A549 (cell line): ENCODE data around the gene ACTG2. TPM values are rescaled to one million over a fixed set of nuclear protein-coding genes. Genes with fewer than 3 reads are reported as not detected.

Experiments used
- ATAC-seq, 2 experiments: fragments of 200-7000 bp in 1 of 2; fragments of >200 bp in 1 of 2; cut with Nextera tagmentation in 1 of 2; cut with Tn5 transposase in 1 of 2; 3 replicates each; pipeline versions ENCODE4 v1.8.0 to v1.9.1; 2018 to 2020; ENCODE audit warnings: mild to moderate bottlenecking in 1 of 2, moderate library complexity in 1 of 2
- CTCF ChIA-PET: fragments of 300-600 bp; sonication (Branson Sonifier 250); formaldehyde crosslinking; extraction: SDS; loops from one replicate; lab custom pipeline; 2021; ENCODE audit warnings: antibody characterized with exemption, inconsistent platforms; lab: Yijun Ruan, JAX
- POLR2A ChIA-PET: fragments of 350-600 bp; formaldehyde crosslinking; extraction: SDS; loops from one replicate; lab custom pipeline; 2021; ENCODE audit warnings: antibody characterized with exemption, inconsistent platforms; lab: Yijun Ruan, JAX
- DNase-seq, 2 experiments: peaks; one replicate each; pipeline versions ENCODE4 v3.0.0 to v3.0.0-alpha.2; 2011 to 2016; ENCODE audit warnings: low read depth in 1 of 2, low spot score in 1 of 2
- FAIRE-seq: peaks from 2 replicates; lab custom pipeline; 2011; peaks lifted over from hg19 to GRCh38; lab: Jason Lieb, UNC
- H3K27ac ChIP-seq, 2 experiments: fragments of >200 bp; sonication (Bioruptor Twin); formaldehyde crosslinking; 3 replicates each; pipeline ENCODE4 v1.5.1; 2016 to 2017
- H3K4me1 ChIP-seq: fragments of >200 bp; sonication (Bioruptor Twin); formaldehyde crosslinking; 3 replicates; pipeline ENCODE4 v1.6.1; 2016
- H3K4me2 ChIP-seq: fragments of >200 bp; sonication (Bioruptor Twin); formaldehyde crosslinking; 3 replicates; pipeline ENCODE4 v1.6.1; 2016
- H3K4me3 ChIP-seq: fragments of >200 bp; sonication (Bioruptor Twin); formaldehyde crosslinking; 3 replicates; pipeline ENCODE4 v1.5.1; 2016
- H3K9me3 ChIP-seq: fragments of >200 bp; sonication (Bioruptor Twin); formaldehyde crosslinking; 3 replicates; pipeline ENCODE4 v1.6.1; 2016
- BCL3 ChIP-seq: fragments of >200 bp; sonication (Bioruptor Twin); formaldehyde crosslinking; IDR thresholded peaks from 3 replicates; pipeline ENCODE4 v1.6.1; 2016
- CBX8 ChIP-seq: fragments of 200-600 bp; sonication (generic); IDR thresholded peaks from 2 replicates; pipeline ENCODE4 v1.6.1; 2016
- CHD2 ChIP-seq: fragments of 150-350 bp; IDR thresholded peaks from 2 replicates; pipeline ENCODE4 v1.6.1; 2014; ENCODE audit warnings: low read length; ENCODE audit not compliant: partially characterized antibody
- CHD4 ChIP-seq: fragments of 200-600 bp; sonication (generic); IDR thresholded peaks from 2 replicates; pipeline ENCODE4 v1.6.1; 2016; ENCODE audit warnings: antibody characterized with exemption, mild to moderate bottlenecking, borderline replicate concordance
- E2F6 ChIP-seq: IDR thresholded peaks from 2 replicates; pipeline ENCODE4 v1.6.1; 2012; ENCODE audit warnings: low read depth, borderline replicate concordance
- EHF ChIP-seq: fragments of 250-450 bp; sonication (Bioruptor Pico); IDR thresholded peaks from 2 replicates; pipeline ENCODE4 v1.5.0; 2020; ENCODE audit warnings: mild to moderate bottlenecking
- ELK1 ChIP-seq: fragments of 150-350 bp; IDR thresholded peaks from 2 replicates; pipeline ENCODE4 v1.6.1; 2014; ENCODE audit warnings: low read depth, mild to moderate bottlenecking, low read length
- ESRRA ChIP-seq: fragments of 150-350 bp; IDR thresholded peaks from 2 replicates; pipeline ENCODE4 v1.6.1; 2014; ENCODE audit warnings: mild to moderate bottlenecking, low read length, borderline replicate concordance
- FOSB ChIP-seq: fragments of 250-450 bp; sonication (Bioruptor Pico); IDR thresholded peaks from 2 replicates; pipeline ENCODE4 v1.5.0; 2020; ENCODE audit warnings: mild to moderate bottlenecking, moderate library complexity
- FOSL2 ChIP-seq, 2 experiments: fragments of 450-650 bp in 1 of 2; fragments of >200 bp in 1 of 2; sonication (Bioruptor Twin) in 1 of 2; formaldehyde crosslinking; IDR thresholded peaks; 2 replicates each; pipeline versions ENCODE4 v1.5.0 to v1.6.1; 2016 to 2020; ENCODE audit warnings: mild to moderate bottlenecking in 1 of 2, moderate library complexity in 1 of 2
- FOXS1 ChIP-seq: fragments of 250-450 bp; sonication (Bioruptor Pico); IDR thresholded peaks from 2 replicates; pipeline ENCODE4 v1.5.0; 2020; ENCODE audit warnings: mild to moderate bottlenecking, moderate library complexity
- GATA3 ChIP-seq: IDR thresholded peaks from 2 replicates; pipeline ENCODE4 v1.6.1; 2012; ENCODE audit warnings: borderline replicate concordance
- HOXA7 ChIP-seq: fragments of 250-450 bp; sonication (Bioruptor Pico); IDR thresholded peaks from 2 replicates; pipeline ENCODE4 v1.5.0; 2020; ENCODE audit warnings: mild to moderate bottlenecking, moderate library complexity
- HOXB5 ChIP-seq: fragments of 250-450 bp; sonication (Bioruptor Pico); IDR thresholded peaks from 2 replicates; pipeline ENCODE4 v1.5.0; 2020; ENCODE audit warnings: mild to moderate bottlenecking, moderate library complexity
- KDM1A ChIP-seq: fragments of 200-600 bp; sonication (generic); IDR thresholded peaks from 2 replicates; pipeline ENCODE4 v1.6.1; 2016; ENCODE audit warnings: low read depth, mild to moderate bottlenecking
- MAFK ChIP-seq: fragments of 450-650 bp; IDR thresholded peaks from 2 replicates; pipeline ENCODE4 v1.6.1; 2014; ENCODE audit not compliant: partially characterized antibody
- MAZ ChIP-seq: fragments of 150-350 bp; IDR thresholded peaks from 2 replicates; pipeline ENCODE4 v1.6.1; 2014; ENCODE audit warnings: antibody characterized with exemption, low read depth, low read length, borderline replicate concordance
- MYC ChIP-seq: IDR thresholded peaks from 2 replicates; pipeline ENCODE4 v1.6.1; 2012; ENCODE audit warnings: mild to moderate bottlenecking, inconsistent platforms, low read length, improper control_type of control experiment, borderline replicate concordance
- POLR2AphosphoS2 ChIP-seq: conservative IDR thresholded peaks from 2 replicates; pipeline ENCODE4 v1.6.1; 2012; ENCODE audit warnings: low read length, improper control_type of control experiment, inconsistent platforms
- RFX5 ChIP-seq: fragments of 450-650 bp; IDR thresholded peaks from 2 replicates; pipeline ENCODE4 v1.7.1; 2014; ENCODE audit warnings: antibody characterized with exemption, mild to moderate bottlenecking, moderate library complexity
- RNF2 ChIP-seq: fragments of 200-600 bp; sonication (generic); IDR thresholded peaks from 2 replicates; pipeline ENCODE4 v1.6.1; 2016; ENCODE audit warnings: low read depth, mild to moderate bottlenecking, antibody characterized with exemption, moderate library complexity, borderline replicate concordance
- ZNF302 ChIP-seq: fragments of 250-450 bp; sonication (Bioruptor Pico); IDR thresholded peaks from 2 replicates; pipeline ENCODE4 v1.9.0; 2021; ENCODE audit warnings: inconsistent platforms, mild to moderate bottlenecking, moderate library complexity
- WGBS: methylation state at CpG from one replicate; pipeline ENCODE4 v1.1.6; 2017; ENCODE audit errors: missing lambda C conversion rate; 5-methylcytosine and 5-hydroxymethylcytosine counted together
- polyA plus RNA-seq, 4 experiments: library from polyadenylated mRNA; depleted of rRNA in 3 of 4; stranded (reverse); fragments of >200 nt; fragmentation: RNase III in 1 of 4; extraction: RNeasy Plus Mini Kit Qiagen cat#74134 plus additional on column Dnase treatment in 1 of 4; gene quantifications; 2 replicates in 3 of 4; 3 replicates in 1 of 4; pipeline ENCODE4 v1.2.3, GENCODE V29; 2011 to 2017
- TF ChIP-seq, protein P1 (sequence below): IDR thresholded peaks from 2 replicates; pipeline ENCODE4 v1.6.1; 2012

Gene ACTG2
- polyA plus RNA-seq, 2 of the 4 experiments (the other 2 are of a cell fraction): 0.04 to 0.26 TPM

- 68% methylated on average over 2 of the region's 2 CpGs for WGBS
- no peak overlapping the region for H3K4me2 ChIP-seq
- ATAC-seq (no peak), FAIRE-seq (no peak)
- CTCF ChIA-PET: interaction anchor here (1.4 to 1.8 kb wide), 2 partner anchors 10 to 36 kb away, joined by 3 to 4 read pairs; no protein-coding TSS in a partner anchor
- no peak for TF ChIP-seq MYC
- TF ChIP-seq, protein P1, sequence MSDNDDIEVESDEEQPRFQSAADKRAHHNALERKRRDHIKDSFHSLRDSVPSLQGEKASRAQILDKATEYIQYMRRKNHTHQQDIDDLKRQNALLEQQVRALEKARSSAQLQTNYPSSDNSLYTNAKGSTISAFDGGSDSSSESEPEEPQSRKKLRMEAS: no peak
- no peak for TF ChIP-seq EHF (CRISPR knock-in tag)
- no peak for TF ChIP-seq ELK1
- TF ChIP-seq KDM1A: no peak
- no peak for TF ChIP-seq ZNF302 (CRISPR knock-in tag)
- no peak for TF ChIP-seq BCL3
- TF ChIP-seq E2F6: no peak
- no peak for TF ChIP-seq FOSL2 (IDR thresholded peaks at IDR 0.05)
- no peak for TF ChIP-seq FOSL2 (CRISPR knock-in tag; IDR thresholded peaks at IDR 0.05)
- TF ChIP-seq ESRRA: no peak
- TF ChIP-seq RFX5: no peak
- no peak for TF ChIP-seq CHD2
- TF ChIP-seq GATA3: no peak
- TF ChIP-seq, all 56 proteins: peak for 0
- Histone ChIP-seq H3K9me3 (no peaks in the 10 kb centered on the region), H3K4me3 (no peak overlapping the region), H3K4me1 (no peaks in the 10 kb centered on the region), H3K27ac (no peak overlapping the region)
- DNase-seq: no peak
- POLR2A ChIA-PET: no interaction called here
Measured at GRCh38 chr2:73917296-73917695, 24.5 kb downstream of the ACTG2 start.

- Histone ChIP-seq H3K4me1 (no peaks in the 10 kb centered on the region), H3K4me2 (no peak overlapping the region), H3K27ac (no peak overlapping the region), H3K4me3 (no peak overlapping the region), H3K9me3 (no peaks in the 10 kb centered on the region)
- CTCF ChIA-PET: interaction anchor here (1.4 to 1.8 kb wide), 2 partner anchors 10 to 36 kb away, joined by 3 to 4 read pairs; no protein-coding TSS in a partner anchor
- WGBS: 43% methylated on average over 4 of the region's 4 CpGs
- FAIRE-seq: no peak
- no peak for ATAC-seq
- no peak for TF ChIP-seq HOXB5 (CRISPR knock-in tag)
- TF ChIP-seq E2F6: no peak
- no peak for TF ChIP-seq ELK1
- TF ChIP-seq MAZ: no peak
- no peak for TF ChIP-seq POLR2AphosphoS2
- TF ChIP-seq ZNF302 (CRISPR knock-in tag): no peak
- no peak for TF ChIP-seq HOXA7 (CRISPR knock-in tag)
- TF ChIP-seq CBX8: no peak
- TF ChIP-seq MAFK: no peak
- no peak for TF ChIP-seq CHD4
- no peak for TF ChIP-seq FOSB (CRISPR knock-in tag)
- no peak for TF ChIP-seq BCL3
- TF ChIP-seq FOXS1 (CRISPR knock-in tag): no peak
- no peak for TF ChIP-seq RNF2
- POLR2A ChIA-PET: no interaction called here
- no peak for DNase-seq
Measured at GRCh38 chr2:73917696-73918207, 24.9 kb downstream of the ACTG2 start.
